A673 (cell line): ENCODE measurements around the gene PITX1.
"Not testable (repeated sequence)": the region's sequence is repeated elsewhere in the genome, so short reads cannot be mapped to it uniquely, and the experiment has no call there.

Source experiments
- CTCF ChIP-seq: fragments of 300-800, 200-600 bp; sonication (generic); conservative IDR thresholded peaks from 2 replicates; pipeline ENCODE4 v1.5.1; 2017; ENCODE audit warnings: low read depth, mild to moderate bottlenecking, antibody characterized with exemption, low read length, moderate library complexity, mixed read lengths
- EZH2 ChIP-seq: fragments of 200-600 bp; sonication (generic); IDR thresholded peaks from 2 replicates; pipeline ENCODE4 v1.6.1; 2017; ENCODE audit warnings: borderline replicate concordance, low read depth, mild to moderate bottlenecking, mixed read lengths, antibody characterized with exemption, low read length; ENCODE audit not compliant: poor library complexity, severe bottlenecking

DNA sequence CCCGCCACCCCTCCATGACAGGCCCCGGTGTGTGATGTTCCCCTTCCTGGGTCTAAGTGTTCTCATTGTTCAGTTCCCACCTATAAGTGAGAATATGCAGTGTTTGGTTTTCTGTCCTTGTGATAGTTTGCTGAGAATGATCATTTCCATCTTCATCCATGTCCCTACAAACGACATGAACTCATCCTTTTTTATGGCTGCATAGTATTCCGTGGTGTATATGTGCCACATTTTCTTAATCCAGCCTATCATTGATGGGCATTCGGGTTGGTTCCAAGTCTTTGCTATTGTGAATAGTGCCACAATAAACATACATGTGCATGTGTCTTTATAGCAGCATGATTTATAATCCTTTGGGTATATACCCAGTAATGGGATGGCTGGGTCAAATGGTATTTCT is 36.0 kb downstream of the PITX1 start:
- not testable (repeated sequence) for TF ChIP-seq CTCF, EZH2
